ENCODE measurements around the gene SNRNP35.

- TF ChIP-seq, protein P1, sequence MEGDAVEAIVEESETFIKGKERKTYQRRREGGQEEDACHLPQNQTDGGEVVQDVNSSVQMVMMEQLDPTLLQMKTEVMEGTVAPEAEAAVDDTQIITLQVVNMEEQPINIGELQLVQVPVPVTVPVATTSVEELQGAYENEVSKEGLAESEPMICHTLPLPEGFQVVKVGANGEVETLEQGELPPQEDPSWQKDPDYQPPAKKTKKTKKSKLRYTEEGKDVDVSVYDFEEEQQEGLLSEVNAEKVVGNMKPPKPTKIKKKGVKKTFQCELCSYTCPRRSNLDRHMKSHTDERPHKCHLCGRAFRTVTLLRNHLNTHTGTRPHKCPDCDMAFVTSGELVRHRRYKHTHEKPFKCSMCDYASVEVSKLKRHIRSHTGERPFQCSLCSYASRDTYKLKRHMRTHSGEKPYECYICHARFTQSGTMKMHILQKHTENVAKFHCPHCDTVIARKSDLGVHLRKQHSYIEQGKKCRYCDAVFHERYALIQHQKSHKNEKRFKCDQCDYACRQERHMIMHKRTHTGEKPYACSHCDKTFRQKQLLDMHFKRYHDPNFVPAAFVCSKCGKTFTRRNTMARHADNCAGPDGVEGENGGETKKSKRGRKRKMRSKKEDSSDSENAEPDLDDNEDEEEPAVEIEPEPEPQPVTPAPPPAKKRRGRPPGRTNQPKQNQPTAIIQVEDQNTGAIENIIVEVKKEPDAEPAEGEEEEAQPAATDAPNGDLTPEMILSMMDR (IDR thresholded peaks at IDR 0.05): no peak
- no peak for TF ChIP-seq POLR2A (IDR thresholded peaks at IDR 0.05)
Observed at GRCh38 chr12:123421314-123421713, 36.6 kb upstream of the SNRNP35 start.

Data from esophagus squamous epithelium (tissue), 4 donors.